ENCODE results near the gene ZGRF1. TPM values are rescaled to one million over a fixed set of nuclear protein-coding genes. Genes with fewer than 3 reads are reported as not detected.

The ZGRF1 gene
- total and polyA plus RNA-seq, 10 of the 15 experiments (the other 5 are each of a cell fraction or from before 2014, with no cell fraction given): 8.5 to 32.1 (median 20.1) TPM

DNA sequence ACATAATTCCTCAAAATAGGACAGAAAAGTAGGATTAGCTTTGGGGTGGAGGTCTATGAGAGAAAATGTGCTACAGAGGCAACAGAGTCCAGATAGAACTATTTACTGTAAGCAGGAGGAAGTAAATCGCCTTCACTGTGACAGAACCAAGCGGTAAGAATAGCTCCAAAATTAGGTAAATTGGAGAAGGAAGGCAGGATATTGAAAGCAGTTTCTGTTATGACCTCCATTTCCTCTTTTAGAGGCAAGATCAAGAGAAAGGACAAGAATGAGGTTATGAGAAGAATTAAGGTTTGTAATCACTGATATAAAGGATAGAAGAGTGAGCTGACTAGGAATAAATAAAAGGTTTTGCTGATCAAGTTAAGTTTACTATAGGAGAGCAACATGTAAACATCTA, 76.6 kb downstream of the ZGRF1 start:
- Histone ChIP-seq H3K79me2 (ENCODE audit: control insufficient read depth, insufficient read depth, low read length) (no peaks in the 10 kb centered on the region), H2AFZ (ENCODE audit: control insufficient read depth, low read depth, low read length) (no peak overlapping the region), H3K4me2 (ENCODE audit: control insufficient read depth, insufficient read depth) (no peak overlapping the region), H3K9me3 (replicated peaks; ENCODE audit: control insufficient read depth, insufficient read depth, low read length) (no peaks in the 10 kb centered on the region; the same call in 2 of the 3 replicates), H3K4me3 (no peak overlapping the region), H3K36me3 (ENCODE audit: control insufficient read depth in 2 of 2, insufficient read depth in 2 of 2, low read length in 1 of 2) (peaks cover 0 to 6% of the 10 kb centered on the region in 2 experiments; a peak in 2 of 4 replicates), H4K20me1 (ENCODE audit: control insufficient read depth, insufficient read depth) (no peaks in the 10 kb centered on the region), H3K27ac (ENCODE audit: control insufficient read depth, insufficient read depth) (no peak overlapping the region), H3K4me1 (ENCODE audit: control insufficient read depth, insufficient read depth, low read length) (peaks cover 6% of the 10 kb centered on the region; the same call in 1 of the 2 replicates), H3K9ac (ENCODE audit: control insufficient read depth, insufficient read depth, low read length) (no peak overlapping the region), H3K27me3 (replicated peaks in 1 of 2; ENCODE audit: control insufficient read depth in 2 of 2, insufficient read depth in 2 of 2, low read length in 1 of 2) (no peaks in the 10 kb centered on the region)
- CTCF ChIA-PET: interaction anchor here (0.9 to 2.3 kb wide), 6 partner anchors 10 to 205 kb away, joined by 3 to 8 read pairs (median 6); no protein-coding TSS in a partner anchor
- RAD21 ChIA-PET (ENCODE audit: unreplicated experiment): interaction anchor here (0.5 to 1.1 kb wide), 3 partner anchors 204 to 637 kb away, joined by 3 to 4 read pairs (median 3); no protein-coding TSS in a partner anchor
- intact Hi-C loops (cut with micrococcal nuclease; ENCODE audit: unreplicated experiment) (no loop called here), in situ Hi-C loops (cut with MboI) (no loop called here)
- no peak for DNase-seq (ENCODE audit: low read depth, low spot score)
- SMC1A ChIA-PET (ENCODE audit: uncharacterized antibody, unreplicated experiment): interaction anchor here (0.6 to 2.6 kb wide), 4 partner anchors 10 to 30 kb away, joined by 4 to 15 read pairs (median 6); no protein-coding TSS in a partner anchor
- TF ChIP-seq ETV6 (conservative IDR thresholded peaks at IDR 0.05 in 1 of 2, IDR thresholded peaks at IDR 0.05 in 1 of 2; ENCODE audit: borderline replicate concordance in 1 of 2, low read depth in 1 of 2): no peak
- TF ChIP-seq NR2C2 (IDR thresholded peaks at IDR 0.05; ENCODE audit: borderline replicate concordance, control insufficient read depth, insufficient read length, low read depth): no peak
- TF ChIP-seq SPI1 (IDR thresholded peaks at IDR 0.05; ENCODE audit: borderline replicate concordance, insufficient read depth, low read depth, low read length): peak; percentile 73; the same call in 1 of the 2 replicates
- TF ChIP-seq RUNX3 (IDR thresholded peaks at IDR 0.05; ENCODE audit: low read length): 0 out of 2 replicates have a peak, but pooled peaks have one; percentile 13
- peak; percentile 23 for FAIRE-seq
- no TSS peak for BruUV-seq (replicated peaks)
- POLR2A ChIA-PET: no interaction called here
- peak; percentile 53 for ATAC-seq
- 0% methylated on average over 2 of the region's 2 CpGs for WGBS (ENCODE audit: insufficient coverage, insufficient replicate concordance, low lambda C conversion rate, missing lambda C conversion rate)

DNA sequence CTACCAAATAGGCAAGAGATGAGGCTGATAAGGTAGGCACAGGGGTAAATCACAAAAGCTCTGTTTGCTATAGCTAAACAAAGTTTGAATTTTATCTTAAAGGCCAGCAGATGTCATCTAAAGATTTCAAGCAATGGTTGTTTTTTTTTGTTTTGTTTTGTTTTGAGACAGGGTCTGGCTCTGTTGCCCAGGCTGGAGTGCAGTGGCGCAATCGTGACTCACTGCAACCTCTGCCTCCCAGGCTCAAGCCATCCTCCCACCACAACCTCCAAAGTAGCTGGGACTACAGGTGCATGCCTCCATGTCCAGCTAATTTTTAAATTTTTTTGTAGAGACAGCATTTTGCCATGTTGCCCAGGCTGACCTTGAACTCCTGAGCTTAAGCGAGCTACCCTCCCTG, 77.7 kb downstream of the ZGRF1 start:
- Histone ChIP-seq H3K36me3 (ENCODE audit: control insufficient read depth in 2 of 2, insufficient read depth in 2 of 2, low read length in 1 of 2) (peaks cover 0 to 6% of the 10 kb centered on the region in 2 experiments; a peak in 2 of 4 replicates), H3K9ac (ENCODE audit: control insufficient read depth, insufficient read depth, low read length) (no peak overlapping the region), H3K4me3 (no peak overlapping the region), H3K4me1 (ENCODE audit: control insufficient read depth, insufficient read depth, low read length) (peaks cover 6% of the 10 kb centered on the region; the same call in 1 of the 2 replicates), H3K9me3 (replicated peaks; ENCODE audit: control insufficient read depth, insufficient read depth, low read length) (no peaks in the 10 kb centered on the region), H2AFZ (ENCODE audit: control insufficient read depth, low read depth, low read length) (no peak overlapping the region), H3K79me2 (ENCODE audit: control insufficient read depth, insufficient read depth, low read length) (no peaks in the 10 kb centered on the region), H3K27me3 (replicated peaks in 1 of 2; ENCODE audit: control insufficient read depth in 2 of 2, insufficient read depth in 2 of 2, low read length in 1 of 2) (no peaks in the 10 kb centered on the region), H4K20me1 (ENCODE audit: control insufficient read depth, insufficient read depth) (no peaks in the 10 kb centered on the region), H3K4me2 (ENCODE audit: control insufficient read depth, insufficient read depth) (no peak overlapping the region), H3K27ac (ENCODE audit: control insufficient read depth, insufficient read depth) (no peak overlapping the region)
- no TSS peak for BruUV-seq (replicated peaks)
- 100% methylated on average over 3 of the region's 3 CpGs for WGBS (ENCODE audit: insufficient coverage, insufficient replicate concordance, low lambda C conversion rate, missing lambda C conversion rate)
- ATAC-seq: no peak
- DNase-seq (ENCODE audit: low read depth, low spot score): no peak
- FAIRE-seq: peak; percentile 18
- ChIA-PET RAD21 (ENCODE audit: unreplicated experiment) (no interaction called here), SMC1A (ENCODE audit: uncharacterized antibody, unreplicated experiment) (interaction anchor here (0.5 to 2.6 kb wide), 4 partner anchors 9 to 1966 kb away, joined by 3 to 15 read pairs (median 6); no protein-coding TSS in a partner anchor), CTCF (interaction anchor here (1.0 to 2.3 kb wide), 4 partner anchors 11 to 206 kb away, joined by 3 to 8 read pairs (median 6); no protein-coding TSS in a partner anchor), POLR2A (interaction anchor here (0.9 kb wide), 1 partner anchor 10 kb away, joined by 3 read pairs; no protein-coding TSS in a partner anchor)
- in situ Hi-C loops (cut with MboI) (no loop called here), intact Hi-C loops (cut with micrococcal nuclease; ENCODE audit: unreplicated experiment) (no loop called here)
- TF ChIP-seq MYB (IDR thresholded peaks at IDR 0.05; ENCODE audit: borderline replicate concordance, low read depth, low read length) (no peak), FOS (IDR thresholded peaks at IDR 0.05; ENCODE audit: borderline replicate concordance, extremely low read depth, insufficient read length) (no peak), KAT2A (conservative IDR thresholded peaks at IDR 0.05; ENCODE audit: control insufficient read depth, low read depth, low read length) (no peak)
- TF ChIP-seq, protein P1, sequence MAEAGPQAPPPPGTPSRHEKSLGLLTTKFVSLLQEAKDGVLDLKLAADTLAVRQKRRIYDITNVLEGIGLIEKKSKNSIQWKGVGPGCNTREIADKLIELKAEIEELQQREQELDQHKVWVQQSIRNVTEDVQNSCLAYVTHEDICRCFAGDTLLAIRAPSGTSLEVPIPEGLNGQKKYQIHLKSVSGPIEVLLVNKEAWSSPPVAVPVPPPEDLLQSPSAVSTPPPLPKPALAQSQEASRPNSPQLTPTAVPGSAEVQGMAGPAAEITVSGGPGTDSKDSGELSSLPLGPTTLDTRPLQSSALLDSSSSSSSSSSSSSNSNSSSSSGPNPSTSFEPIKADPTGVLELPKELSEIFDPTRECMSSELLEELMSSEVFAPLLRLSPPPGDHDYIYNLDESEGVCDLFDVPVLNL (IDR thresholded peaks at IDR 0.05; ENCODE audit: low read depth, low read length): no peak
- TF ChIP-seq, protein P2, sequence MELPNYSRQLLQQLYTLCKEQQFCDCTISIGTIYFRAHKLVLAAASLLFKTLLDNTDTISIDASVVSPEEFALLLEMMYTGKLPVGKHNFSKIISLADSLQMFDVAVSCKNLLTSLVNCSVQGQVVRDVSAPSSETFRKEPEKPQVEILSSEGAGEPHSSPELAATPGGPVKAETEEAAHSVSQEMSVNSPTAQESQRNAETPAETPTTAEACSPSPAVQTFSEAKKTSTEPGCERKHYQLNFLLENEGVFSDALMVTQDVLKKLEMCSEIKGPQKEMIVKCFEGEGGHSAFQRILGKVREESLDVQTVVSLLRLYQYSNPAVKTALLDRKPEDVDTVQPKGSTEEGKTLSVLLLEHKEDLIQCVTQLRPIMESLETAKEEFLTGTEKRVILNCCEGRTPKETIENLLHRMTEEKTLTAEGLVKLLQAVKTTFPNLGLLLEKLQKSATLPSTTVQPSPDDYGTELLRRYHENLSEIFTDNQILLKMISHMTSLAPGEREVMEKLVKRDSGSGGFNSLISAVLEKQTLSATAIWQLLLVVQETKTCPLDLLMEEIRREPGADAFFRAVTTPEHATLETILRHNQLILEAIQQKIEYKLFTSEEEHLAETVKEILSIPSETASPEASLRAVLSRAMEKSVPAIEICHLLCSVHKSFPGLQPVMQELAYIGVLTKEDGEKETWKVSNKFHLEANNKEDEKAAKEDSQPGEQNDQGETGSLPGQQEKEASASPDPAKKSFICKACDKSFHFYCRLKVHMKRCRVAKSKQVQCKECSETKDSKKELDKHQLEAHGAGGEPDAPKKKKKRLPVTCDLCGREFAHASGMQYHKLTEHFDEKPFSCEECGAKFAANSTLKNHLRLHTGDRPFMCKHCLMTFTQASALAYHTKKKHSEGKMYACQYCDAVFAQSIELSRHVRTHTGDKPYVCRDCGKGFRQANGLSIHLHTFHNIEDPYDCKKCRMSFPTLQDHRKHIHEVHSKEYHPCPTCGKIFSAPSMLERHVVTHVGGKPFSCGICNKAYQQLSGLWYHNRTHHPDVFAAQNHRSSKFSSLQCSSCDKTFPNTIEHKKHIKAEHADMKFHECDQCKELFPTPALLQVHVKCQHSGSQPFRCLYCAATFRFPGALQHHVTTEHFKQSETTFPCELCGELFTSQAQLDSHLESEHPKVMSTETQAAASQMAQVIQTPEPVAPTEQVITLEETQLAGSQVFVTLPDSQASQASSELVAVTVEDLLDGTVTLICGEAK (IDR thresholded peaks at IDR 0.05; ENCODE audit: borderline replicate concordance): no peak

All from GM12878 (cell line).